ENCODE measurements around the gene ARHGAP23.
"Not testable (repeated sequence)": the region's sequence is repeated elsewhere in the genome, so short reads cannot be mapped to it uniquely, and the experiment has no call there.

ARHGAP23 gene

GRCh38 chr17:38421871-38422827, 6.1 kb upstream of the ARHGAP23 start:
- FAIRE-seq (no peak), DNase-seq (ENCODE audit: insufficient read length, low spot score) (no peak)

GRCh38 chr17:38424297-38424972, 3.8 kb upstream of the ARHGAP23 start:
- DNase-seq (ENCODE audit: insufficient read length, low spot score) = no peak
- FAIRE-seq = no peak

DNA sequence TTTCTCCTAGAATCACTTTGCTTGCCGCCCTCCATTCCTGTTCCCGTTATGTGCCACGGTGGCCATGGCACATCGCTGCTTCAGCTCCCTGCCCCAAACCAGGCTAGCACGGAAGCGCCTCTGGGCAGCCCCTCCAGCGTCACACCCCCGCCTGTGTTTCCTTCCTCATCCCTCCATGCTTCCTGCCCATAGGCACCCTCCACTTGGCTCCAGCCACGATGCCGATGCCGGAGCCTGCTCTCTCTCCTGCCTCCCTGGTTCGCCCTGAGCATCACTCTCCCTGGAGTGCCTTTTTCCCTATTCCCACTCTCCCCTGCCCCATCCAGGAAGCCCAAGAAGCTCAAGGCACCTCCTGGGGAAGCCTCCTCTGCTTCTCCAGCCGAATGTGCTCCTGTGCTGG, 3.2 kb upstream of the ARHGAP23 start:
- FAIRE-seq = no peak
- no peak for DNase-seq (ENCODE audit: insufficient read length, low spot score)

DNA sequence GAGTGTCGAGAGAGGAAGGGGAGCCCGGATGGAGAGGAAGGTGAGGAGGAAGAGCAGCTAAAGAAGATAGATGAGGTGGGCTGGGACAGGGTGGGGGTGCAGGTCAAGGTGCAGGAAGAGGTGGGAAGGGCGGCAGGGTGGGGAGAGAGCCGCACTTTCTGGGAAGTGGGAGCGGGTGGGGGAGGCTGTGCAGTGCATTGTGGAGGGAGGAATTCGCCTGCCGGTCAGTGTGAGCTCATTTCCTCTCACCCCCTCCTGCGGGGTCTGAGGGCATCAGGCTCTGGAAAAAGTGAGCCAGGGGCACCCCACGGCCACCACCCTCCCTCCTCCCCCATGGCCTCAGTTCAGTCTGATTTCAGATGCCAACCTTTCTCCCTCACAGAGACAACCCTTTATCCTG, 2.5 kb upstream of the ARHGAP23 start:
- FAIRE-seq = no peak
- DNase-seq (ENCODE audit: insufficient read length, low spot score) = no peak

- DNase-seq (ENCODE audit: insufficient read length, low spot score) = no peak
- no peak for FAIRE-seq
These were observed 1.8 kb upstream of the ARHGAP23 start for GRCh38 chr17:38426441-38426840.

DNA sequence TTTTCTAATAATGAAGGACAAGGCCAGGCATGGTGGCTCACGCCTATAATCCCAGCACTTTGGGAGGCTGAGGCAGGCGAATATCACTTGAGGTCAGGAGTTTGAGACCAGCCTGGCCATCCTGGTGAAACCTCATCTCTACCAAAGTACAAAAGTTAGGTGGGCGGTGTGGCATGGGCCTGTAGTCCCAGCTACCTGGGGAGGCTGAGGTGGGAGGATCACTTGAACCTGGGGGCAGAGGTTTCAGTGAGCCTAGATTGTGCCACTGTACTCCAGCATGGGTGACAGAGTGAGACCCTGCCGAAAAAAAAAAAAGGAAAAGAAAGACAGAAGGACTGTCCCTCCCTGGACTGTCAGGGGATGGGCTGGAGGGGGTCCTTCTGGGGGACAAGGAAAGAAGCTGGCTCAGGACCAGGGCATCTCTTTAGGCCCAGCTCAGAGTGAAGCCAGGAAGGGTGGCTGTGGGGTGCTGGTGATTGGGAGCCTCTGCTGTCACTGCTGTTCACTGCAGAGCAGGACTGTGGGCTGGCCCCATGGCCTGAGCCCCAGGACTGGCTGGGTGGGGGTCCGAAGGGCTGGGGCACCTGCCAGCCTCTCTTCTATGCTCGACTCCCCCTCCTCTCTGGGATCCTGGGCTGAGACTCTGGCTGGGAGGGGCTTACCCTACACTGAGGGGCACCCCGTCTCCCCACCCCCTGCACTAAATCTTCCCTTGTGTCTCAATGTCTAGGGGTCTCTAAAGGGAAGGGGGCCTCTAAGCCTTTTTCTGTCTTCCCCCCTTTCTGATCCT, 909 bp upstream of the ARHGAP23 start:
- FAIRE-seq (no peak), DNase-seq (ENCODE audit: insufficient read length, low spot score) (no peak)

DNA sequence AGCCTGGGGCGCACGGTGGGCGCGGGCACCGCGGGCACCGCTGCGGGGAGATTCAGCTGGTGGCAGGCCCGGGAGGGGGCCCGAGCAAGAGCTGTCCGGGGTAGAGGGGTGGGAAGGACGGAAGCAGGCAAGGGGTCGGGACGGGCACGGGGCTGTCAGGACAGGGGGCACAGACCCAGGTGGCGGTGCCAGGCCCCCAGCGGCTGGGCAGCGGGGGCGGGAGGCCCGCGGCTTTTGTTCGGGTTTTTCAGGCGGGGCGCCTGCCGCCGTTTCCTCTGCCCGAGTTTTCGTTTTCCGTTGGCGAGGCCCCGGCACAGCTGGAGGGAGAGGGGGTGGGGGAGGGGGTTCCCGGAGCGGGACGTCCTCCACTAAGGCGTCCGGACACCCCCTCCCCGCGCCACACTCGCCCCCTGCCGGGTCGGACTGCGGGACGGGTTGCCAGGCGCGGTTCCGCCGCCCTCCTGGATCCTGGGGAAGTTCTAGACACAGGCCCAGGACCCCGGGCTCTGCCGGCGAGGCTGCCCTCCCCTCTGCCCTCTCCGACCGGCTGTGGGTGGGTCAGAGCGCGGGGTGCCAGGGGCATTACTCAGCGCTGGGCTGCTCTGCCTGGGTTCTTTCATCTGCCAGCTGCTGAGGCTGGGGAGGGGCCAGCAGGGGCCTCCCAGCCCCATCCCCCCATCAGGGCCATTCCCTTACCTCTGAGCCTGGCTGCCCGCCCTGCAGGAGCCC, 543 bp downstream of the ARHGAP23 start:
- DNase-seq (ENCODE audit: insufficient read length, low spot score) = no peak
- no peak for FAIRE-seq

GRCh38 chr17:38429476-38430100, 1.3 kb downstream of the ARHGAP23 start:
- no peak for FAIRE-seq
- DNase-seq (ENCODE audit: insufficient read length, low spot score) = no peak

DNA sequence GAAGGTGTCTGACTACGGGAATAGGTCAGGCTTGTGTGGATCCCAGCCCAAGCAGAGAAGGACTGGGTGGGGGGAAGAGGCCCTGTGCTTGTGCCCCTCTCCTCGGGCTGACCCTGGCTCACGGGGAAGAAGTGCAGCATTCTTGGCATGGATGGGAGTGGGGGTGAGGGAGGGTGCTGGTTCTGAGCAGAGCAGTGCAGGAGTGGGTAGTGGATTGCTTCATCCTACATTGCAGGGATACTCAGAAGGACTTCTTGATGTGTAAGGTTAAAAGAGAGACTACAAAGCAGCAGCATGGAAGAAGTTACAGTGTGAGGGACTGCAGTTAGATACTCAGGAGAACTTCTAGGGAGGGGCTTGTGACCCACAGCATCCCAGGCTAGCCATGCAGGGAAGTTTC, 2.1 kb downstream of the ARHGAP23 start:
- FAIRE-seq = no peak
- DNase-seq (ENCODE audit: insufficient read length, low spot score) = no peak

DNA sequence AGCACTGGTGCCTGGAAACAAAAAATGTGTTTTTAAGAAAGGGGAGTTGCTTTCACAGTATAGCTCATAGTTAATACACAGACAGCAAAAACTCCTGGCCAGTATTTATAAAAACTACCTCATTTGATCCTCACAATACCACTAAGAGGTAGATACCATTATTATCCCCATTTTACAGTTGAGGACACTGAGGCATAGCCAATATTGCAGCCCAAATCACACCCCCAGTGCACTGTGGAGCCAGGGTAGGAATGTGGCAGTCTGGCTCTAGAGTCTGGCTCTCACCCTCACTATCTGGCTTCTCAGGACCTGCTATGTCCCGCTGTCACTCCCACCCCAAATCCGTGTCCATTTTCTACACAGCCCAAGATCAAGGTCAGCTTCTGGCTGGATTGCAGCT, 2.6 kb downstream of the ARHGAP23 start:
- FAIRE-seq (no peak), DNase-seq (ENCODE audit: insufficient read length, low spot score) (no peak)

DNA sequence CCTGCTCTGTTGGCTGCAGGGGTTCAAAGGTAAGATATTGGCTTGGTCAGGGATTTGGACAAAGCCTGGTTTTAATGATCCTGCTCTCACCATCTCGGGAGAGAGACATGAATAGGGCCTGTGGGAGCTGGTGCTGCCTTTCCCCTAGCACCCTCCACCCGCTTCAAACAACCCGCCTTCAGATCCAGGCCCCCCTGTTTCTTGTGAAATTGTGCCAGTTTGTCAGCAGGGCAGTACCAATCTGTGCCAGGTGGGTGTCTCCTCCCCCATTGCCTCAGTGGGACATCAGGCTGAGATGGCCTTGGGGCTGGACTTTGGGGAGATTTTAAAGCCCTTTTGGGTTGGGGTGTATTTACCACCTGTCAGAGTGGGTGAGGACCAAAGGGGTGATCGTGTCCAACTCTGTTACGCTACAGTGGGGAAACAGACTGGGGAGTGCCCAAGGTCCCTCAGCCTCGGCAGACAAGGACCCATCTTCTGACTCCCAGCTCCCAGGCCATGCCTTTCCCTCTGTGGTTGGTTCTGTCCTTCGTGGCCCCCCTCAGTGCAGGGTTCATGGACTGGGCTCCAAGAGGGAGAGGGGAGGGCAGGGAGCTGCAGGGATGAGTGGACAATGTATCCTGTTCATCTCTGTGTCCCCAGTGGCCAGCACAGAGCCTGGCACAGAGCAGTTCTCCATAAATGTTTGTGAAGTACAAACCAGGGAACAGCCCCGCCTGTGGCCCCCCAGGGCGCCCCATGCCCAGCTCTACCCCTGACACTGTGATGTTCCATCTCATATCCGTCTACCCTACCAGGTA, 3.3 kb downstream of the ARHGAP23 start:
- no peak for DNase-seq (ENCODE audit: insufficient read length, low spot score)
- no peak for FAIRE-seq

- no peak for DNase-seq (ENCODE audit: insufficient read length, low spot score)
- no peak for FAIRE-seq
These were observed 6.0 kb downstream of the ARHGAP23 start for GRCh38 chr17:38434178-38434665.

DNA sequence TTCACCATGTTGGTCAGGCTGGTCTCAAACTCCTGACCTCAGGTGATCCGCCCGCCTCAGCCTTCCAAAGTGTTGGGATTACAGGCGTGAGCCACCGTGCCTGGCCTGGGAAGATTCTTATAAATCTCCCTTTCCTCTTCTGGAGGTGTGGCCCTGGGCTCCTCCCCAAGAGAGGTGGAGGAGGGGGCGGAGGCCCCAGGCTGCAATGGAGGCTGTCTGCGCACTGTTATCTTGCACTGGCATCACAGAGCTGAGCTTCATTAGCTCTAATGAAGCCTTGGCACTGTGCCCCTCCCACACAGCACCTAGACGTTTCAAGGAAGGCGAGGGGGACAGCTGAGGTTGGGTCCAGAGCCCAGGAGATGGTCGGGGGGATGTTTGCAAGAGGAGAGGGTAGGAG, 7.5 kb downstream of the ARHGAP23 start:
- FAIRE-seq (no peak), DNase-seq (ENCODE audit: insufficient read length, low spot score) (no peak)

GRCh38 chr17:38436386-38436785, 8.1 kb downstream of the ARHGAP23 start:
- DNase-seq (ENCODE audit: insufficient read length, low spot score) (no peak), FAIRE-seq (no peak)

DNA sequence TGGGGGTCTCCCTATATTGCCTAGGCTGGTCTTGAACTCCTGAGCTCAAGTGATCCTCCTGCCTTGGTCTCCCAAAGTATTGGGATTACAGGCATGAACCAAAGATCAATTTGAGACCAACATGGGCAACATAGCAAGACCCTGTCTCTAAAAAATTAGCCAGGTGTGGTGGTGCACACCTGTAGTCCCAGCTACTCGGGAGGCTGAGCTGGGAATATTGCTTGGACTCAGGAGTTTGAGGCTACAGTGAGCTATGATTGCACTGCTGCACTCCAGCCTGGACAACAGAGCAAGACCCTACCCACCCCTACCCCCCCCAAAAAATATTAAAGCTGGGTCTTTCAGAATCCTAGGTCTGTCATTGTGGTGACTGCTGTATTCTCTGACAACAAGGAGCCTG, 9.0 kb downstream of the ARHGAP23 start:
- not testable (repeated sequence) for FAIRE-seq; DNase-seq (ENCODE audit: insufficient read length, low spot score)

DNA sequence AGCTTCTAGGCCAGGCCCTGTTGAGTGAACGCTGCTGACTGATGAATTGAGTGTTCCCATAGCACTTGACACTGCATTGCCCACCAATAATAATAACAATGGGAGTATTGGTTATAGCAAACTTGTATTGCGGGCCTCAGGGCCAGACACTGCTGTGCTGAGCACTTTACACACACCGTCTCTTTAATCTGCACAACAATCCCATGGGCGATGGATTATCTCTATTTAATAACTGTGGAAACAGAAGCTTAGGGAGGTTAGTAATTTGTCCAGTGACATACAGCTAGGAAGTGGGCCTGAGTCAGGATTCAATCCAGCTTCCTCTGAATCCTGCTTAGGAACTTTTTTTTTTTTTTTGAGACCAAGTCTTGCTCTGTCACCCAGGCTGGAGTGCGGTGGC, 11.2 kb downstream of the ARHGAP23 start:
- DNase-seq (ENCODE audit: insufficient read length, low spot score) (no peak), FAIRE-seq (no peak)

DNA sequence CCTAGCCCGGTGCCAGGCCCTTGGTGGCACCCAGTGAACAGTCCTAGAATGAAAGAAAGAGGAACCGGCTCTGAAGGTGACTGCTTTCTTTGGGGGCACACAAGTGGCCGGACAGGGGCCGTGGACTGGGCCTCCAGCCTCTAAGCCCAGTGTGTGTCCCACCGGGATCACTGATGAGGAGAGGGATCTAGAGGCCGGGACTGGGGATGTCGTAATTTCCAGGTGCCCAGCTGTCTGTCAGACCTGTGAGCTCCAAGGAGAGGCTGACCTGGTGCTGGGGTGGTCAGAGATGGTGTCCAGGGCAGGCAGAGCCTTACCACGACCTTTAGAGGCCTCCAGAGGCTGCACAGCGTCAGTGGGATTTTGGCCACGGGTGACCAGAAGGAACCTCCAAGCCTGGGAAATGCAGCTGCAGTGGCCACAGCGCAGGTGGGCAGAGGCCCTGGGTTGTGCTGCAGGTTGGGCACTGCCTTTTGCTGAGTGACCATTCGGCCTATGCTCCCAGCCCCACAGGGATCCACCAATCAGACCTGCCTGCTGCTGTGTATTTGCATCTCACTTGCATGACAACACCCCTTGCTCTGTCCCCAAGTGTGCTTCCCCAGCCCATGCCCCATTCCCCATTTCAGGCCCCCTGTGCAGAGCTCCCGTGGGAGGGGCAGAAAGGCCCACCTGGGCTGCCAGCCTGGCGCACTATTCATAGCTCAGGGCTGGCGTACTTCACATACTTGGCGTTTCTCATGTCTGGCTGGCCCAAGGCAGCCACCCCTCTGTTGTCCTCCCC, 12.5 kb downstream of the ARHGAP23 start:
- FAIRE-seq (no peak), DNase-seq (ENCODE audit: insufficient read length, low spot score) (no peak)

DNA sequence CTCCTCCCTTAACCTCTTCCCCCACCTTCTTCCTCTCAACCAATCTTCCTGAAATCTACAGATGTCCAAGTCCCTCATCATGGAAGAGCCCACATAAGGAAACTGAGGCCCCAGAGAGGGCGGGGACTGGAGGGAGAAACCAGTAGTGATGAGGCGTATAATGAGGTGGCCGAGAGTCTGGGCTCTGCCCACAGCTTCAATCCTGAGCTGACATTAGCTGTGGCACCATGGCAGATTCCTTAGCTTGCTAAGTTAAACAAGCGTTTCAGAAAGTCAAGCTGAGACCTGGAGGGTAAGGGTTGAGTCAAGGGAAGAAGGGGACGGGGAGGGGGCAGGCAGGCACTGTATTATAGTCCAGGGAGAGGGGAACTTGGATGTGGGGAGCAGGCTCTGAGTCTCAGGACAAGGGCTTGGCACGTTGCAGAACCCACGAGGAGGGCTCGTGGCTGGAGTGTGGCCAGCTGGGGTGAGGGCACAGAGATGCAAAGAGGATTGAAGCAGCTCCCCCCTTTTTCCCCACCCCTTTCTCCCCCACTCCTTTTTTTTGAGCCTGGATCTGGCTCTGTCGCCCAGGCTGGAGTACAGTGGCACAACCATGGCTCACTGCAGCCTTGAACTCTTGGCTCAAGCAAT, 13.3 kb downstream of the ARHGAP23 start:
- FAIRE-seq (no peak), DNase-seq (ENCODE audit: insufficient read length, low spot score) (no peak)
